ENCODE data around the gene DNM1.
A peak's percentile ranks its signal among the peaks of the same experiment; 100 is the strongest.

The DNM1 gene

GRCh38 chr9:128215491-128216409 is 12.6 kb downstream of the DNM1 start:
- H3K27ac ChIP-seq (replicated peaks): no peak overlapping the region
- DNase-seq (ENCODE audit: low read depth in 1 of 2, low spot score in 1 of 2): no peak
- H3K27me3 ChIP-seq (ENCODE audit: insufficient read depth, poor library complexity, severe bottlenecking): no peaks in the 10 kb centered on the region
- TF ChIP-seq REST (IDR thresholded peaks at IDR 0.05; ENCODE audit: insufficient replicate concordance, low read depth) (no peak), GABPA (IDR thresholded peaks at IDR 0.05; ENCODE audit: low read depth) (no peak), CTCF (IDR thresholded peaks at IDR 0.05; ENCODE audit: insufficient read depth, low read length) (no peak), POLR2AphosphoS5 (IDR thresholded peaks at IDR 0.05; ENCODE audit: low read depth) (no peak), SPI1 (IDR thresholded peaks at IDR 0.05; ENCODE audit: borderline replicate concordance, low read depth) (no peak)
- no peak overlapping the region for H3K4me3 ChIP-seq (replicated peaks; ENCODE audit: insufficient read depth, low read length)

- no peak for DNase-seq (ENCODE audit: low read depth in 1 of 2, low spot score in 1 of 2)
- Histone ChIP-seq H3K4me3 (replicated peaks; ENCODE audit: insufficient read depth, low read length) (no peak overlapping the region), H3K27me3 (ENCODE audit: insufficient read depth, poor library complexity, severe bottlenecking) (no peaks in the 10 kb centered on the region), H3K27ac (replicated peaks) (no peak overlapping the region)
- no peak for TF ChIP-seq POLR2AphosphoS5 (IDR thresholded peaks at IDR 0.05; ENCODE audit: low read depth)
- no peak for TF ChIP-seq GABPA (IDR thresholded peaks at IDR 0.05; ENCODE audit: low read depth)
- no peak for TF ChIP-seq SPI1 (IDR thresholded peaks at IDR 0.05; ENCODE audit: borderline replicate concordance, low read depth)
- no peak for TF ChIP-seq REST (IDR thresholded peaks at IDR 0.05; ENCODE audit: insufficient replicate concordance, low read depth)
- TF ChIP-seq CTCF (IDR thresholded peaks at IDR 0.05; ENCODE audit: insufficient read depth, low read length): no peak
Observed at GRCh38 chr9:128216781-128217553, 13.8 kb downstream of the DNM1 start.

- DNase-seq (ENCODE audit: low read depth in 1 of 2, low spot score in 1 of 2): no peak
- TF ChIP-seq POLR2AphosphoS5 (IDR thresholded peaks at IDR 0.05; ENCODE audit: low read depth): no peak
- no peak for TF ChIP-seq REST (IDR thresholded peaks at IDR 0.05; ENCODE audit: insufficient replicate concordance, low read depth)
- no peak for TF ChIP-seq GABPA (IDR thresholded peaks at IDR 0.05; ENCODE audit: low read depth)
- TF ChIP-seq SPI1 (IDR thresholded peaks at IDR 0.05; ENCODE audit: borderline replicate concordance, low read depth): no peak
- no peak for TF ChIP-seq CTCF (IDR thresholded peaks at IDR 0.05; ENCODE audit: insufficient read depth, low read length)
- Histone ChIP-seq H3K4me3 (replicated peaks; ENCODE audit: insufficient read depth, low read length) (peak overlapping the region; percentile 31), H3K27me3 (ENCODE audit: insufficient read depth, poor library complexity, severe bottlenecking) (no peaks in the 10 kb centered on the region), H3K27ac (replicated peaks) (peak overlapping the region; percentile 36)
Observed at GRCh38 chr9:128218172-128218517, 15.0 kb downstream of the DNM1 start.
